Natural killer cell treated with Interleukin-12 subunit alpha and Interleukin-12 subunit beta and Interleukin-15 and Interleukin-18, amount 100 ng/mL, for 72 hours (primary cell): ENCODE results near the gene TBC1D5. TPM values are rescaled to one million over a fixed set of nuclear protein-coding genes. Genes with fewer than 3 reads are reported as not detected.
"Not testable (repeated sequence)": the region's sequence is repeated elsewhere in the genome, so short reads cannot be mapped to it uniquely, and the experiment has no call there.

Experiments
- ATAC-seq, 2 donors: fragments of 150-1000 bp; cut with Tn5 transposase in 1 of 2; sonication (Bioruptor Pico), chemical (Tn5 transposase) in 1 of 2; 2 replicates each; pipeline ENCODE4 v1.10.0; 2021
- DNase-seq: peaks from one replicate; pipeline ENCODE4 v3.0.0; 2022; ENCODE audit warnings: low spot score
- H3K27ac Mint-ChIP-seq, 2 donors: 1 replicate in 1 of 2; 2 replicates in 1 of 2; pipeline ENCODE4 v1.8.0; 2022; ENCODE audit warnings: mixed read lengths in 2 of 2, mild to moderate bottlenecking in 1 of 2, moderate library complexity in 1 of 2
- H3K27me3 Mint-ChIP-seq, 2 donors: 1 replicate in 1 of 2; 2 replicates in 1 of 2; pipeline ENCODE4 v1.8.0; 2022; ENCODE audit warnings: mixed read lengths in 2 of 2
- H3K36me3 Mint-ChIP-seq: one replicate; pipeline ENCODE4 v1.8.0; 2022; ENCODE audit warnings: mixed read lengths
- H3K4me1 Mint-ChIP-seq, 2 donors: 1 replicate in 1 of 2; 2 replicates in 1 of 2; pipeline ENCODE4 v1.8.0; 2022; ENCODE audit warnings: low read depth in 2 of 2, mixed read lengths in 2 of 2, mild to moderate bottlenecking in 1 of 2
- H3K4me3 Mint-ChIP-seq: one replicate; pipeline ENCODE4 v1.8.0; 2022; ENCODE audit warnings: mixed read lengths
- H3K9me3 Mint-ChIP-seq: 2 replicates; pipeline ENCODE4 v1.8.0; 2022; ENCODE audit warnings: mixed read lengths
- total RNA-seq, 2 donors: library from RNA; stranded (reverse); gene quantifications; one replicate each; pipeline ENCODE4 v1.2.3, GENCODE V29; 2022

Gene TBC1D5
- total RNA-seq, 2 donors from 2014 or later: 43.4 to 51.6 TPM

DNA sequence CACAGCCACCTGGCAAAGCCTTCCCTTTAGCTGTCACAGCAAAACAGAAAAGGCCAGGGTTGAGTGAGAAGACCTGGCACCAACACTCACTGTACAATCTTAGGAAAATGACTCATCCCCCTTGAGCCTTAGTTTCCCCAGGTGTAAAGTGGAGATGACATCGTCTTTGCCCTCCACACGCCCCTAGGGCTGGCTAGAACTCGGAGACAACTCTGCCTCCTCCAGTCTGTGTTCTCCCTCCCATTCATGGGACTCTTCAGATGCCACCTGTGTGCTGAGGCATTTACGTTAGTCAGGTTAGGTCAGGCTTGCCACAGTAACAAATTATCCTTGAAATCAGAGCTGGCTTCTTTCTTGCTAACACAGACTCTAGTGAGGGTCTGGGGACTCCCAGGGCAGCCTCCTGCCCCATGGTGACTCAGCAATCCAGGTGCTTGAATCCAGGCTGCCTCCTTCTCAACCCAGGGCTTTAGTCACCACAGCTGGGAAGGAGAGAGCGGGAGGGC is 605.1 kb downstream of the TBC1D5 start:
- H3K9me3 Mint-ChIP-seq: no peaks in the 10 kb centered on the region
- DNase-seq: no peak
- H3K27ac Mint-ChIP-seq: no peak overlapping the region
- peaks cover 0 to 14% of the 10 kb centered on the region in 2 donors for H3K4me1 Mint-ChIP-seq
- H3K36me3 Mint-ChIP-seq: no peaks in the 10 kb centered on the region
- ATAC-seq: no peak
- peaks cover 8 to 18% of the 10 kb centered on the region in 2 donors for H3K27me3 Mint-ChIP-seq
- H3K4me3 Mint-ChIP-seq: no peak overlapping the region

- no peak for DNase-seq
- Mint-ChIP-seq H3K4me1 (peaks cover 9 to 14% of the 10 kb centered on the region in 2 donors), H3K27me3 (peaks cover 8 to 24% of the 10 kb centered on the region in 2 donors), H3K36me3 (no peaks in the 10 kb centered on the region), H3K27ac (no peak overlapping the region), H3K4me3 (no peak overlapping the region), H3K9me3 (no peaks in the 10 kb centered on the region)
- ATAC-seq: no peak
Measured at GRCh38 chr3:17136136-17136721, 606.2 kb downstream of the TBC1D5 start.

- DNase-seq: no peak
- H3K36me3 Mint-ChIP-seq: no peaks in the 10 kb centered on the region
- H3K4me1 Mint-ChIP-seq: peaks cover 9 to 12% of the 10 kb centered on the region in 2 donors
- H3K27ac Mint-ChIP-seq: no peak overlapping the region
- no peak overlapping the region for H3K4me3 Mint-ChIP-seq
- ATAC-seq: no peak
- H3K27me3 Mint-ChIP-seq: peaks cover 7 to 24% of the 10 kb centered on the region in 2 donors
- no peaks in the 10 kb centered on the region for H3K9me3 Mint-ChIP-seq
Measured at GRCh38 chr3:17135696-17136095, 606.7 kb downstream of the TBC1D5 start.

GRCh38 chr3:17133632-17134545 is 608.5 kb downstream of the TBC1D5 start:
- Mint-ChIP-seq H3K4me1 (peaks cover 9 to 21% of the 10 kb centered on the region in 2 donors), H3K27ac (no peak overlapping the region), H3K4me3 (no peak overlapping the region), H3K27me3 (peaks cover 0 to 26% of the 10 kb centered on the region in 2 donors), H3K36me3 (no peaks in the 10 kb centered on the region), H3K9me3 (no peaks in the 10 kb centered on the region)
- ATAC-seq (no peak), DNase-seq (no peak)

DNA sequence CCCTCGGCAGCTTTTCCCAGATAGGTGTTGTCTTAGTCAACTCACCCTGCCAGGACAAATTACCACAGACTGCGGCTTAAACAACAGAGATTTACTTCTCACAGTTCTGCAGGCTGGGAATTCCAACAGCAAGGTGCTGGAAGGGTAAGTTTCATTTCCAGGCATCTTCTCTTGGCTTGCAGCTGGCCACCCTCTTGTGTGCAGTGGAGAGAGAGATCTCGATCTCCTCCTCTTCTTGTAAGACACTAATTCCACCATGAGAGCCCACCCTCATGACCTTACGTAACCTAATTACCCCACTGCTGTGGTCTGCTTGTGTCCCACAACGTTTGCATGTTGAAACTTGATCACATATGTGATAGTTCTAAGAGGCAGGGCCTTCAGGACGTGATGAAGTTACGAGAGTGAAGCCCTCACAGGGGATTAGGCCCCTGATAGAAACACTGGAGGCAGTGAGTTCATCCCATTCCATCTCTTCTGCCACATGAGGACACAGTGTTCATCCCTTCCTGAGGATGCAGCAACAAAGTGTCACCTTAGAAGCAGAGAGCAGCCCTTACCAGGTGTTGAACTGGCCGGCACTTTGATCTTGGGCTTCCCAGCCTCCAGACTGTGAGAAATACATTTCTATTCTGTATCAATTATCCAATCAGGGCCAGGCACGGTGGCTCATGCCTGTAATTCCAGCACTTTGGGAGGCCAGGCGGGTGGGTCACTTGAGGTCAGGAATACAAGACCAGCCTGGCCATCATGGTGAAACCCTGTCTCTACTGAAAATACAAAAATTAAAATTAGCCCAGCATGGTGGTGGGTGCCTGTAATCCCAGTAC is 609.9 kb downstream of the TBC1D5 start:
- no peak overlapping the region for H3K27ac Mint-ChIP-seq
- H3K4me3 Mint-ChIP-seq: no peak overlapping the region
- DNase-seq (no peak), ATAC-seq (no peak)
- peaks cover 0 to 20% of the 10 kb centered on the region in 2 donors for H3K27me3 Mint-ChIP-seq
- peaks cover 9% of the 10 kb centered on the region for H3K36me3 Mint-ChIP-seq
- H3K4me1 Mint-ChIP-seq: peaks cover 9 to 23% of the 10 kb centered on the region in 2 donors
- peaks cover 7% of the 10 kb centered on the region for H3K9me3 Mint-ChIP-seq

DNA sequence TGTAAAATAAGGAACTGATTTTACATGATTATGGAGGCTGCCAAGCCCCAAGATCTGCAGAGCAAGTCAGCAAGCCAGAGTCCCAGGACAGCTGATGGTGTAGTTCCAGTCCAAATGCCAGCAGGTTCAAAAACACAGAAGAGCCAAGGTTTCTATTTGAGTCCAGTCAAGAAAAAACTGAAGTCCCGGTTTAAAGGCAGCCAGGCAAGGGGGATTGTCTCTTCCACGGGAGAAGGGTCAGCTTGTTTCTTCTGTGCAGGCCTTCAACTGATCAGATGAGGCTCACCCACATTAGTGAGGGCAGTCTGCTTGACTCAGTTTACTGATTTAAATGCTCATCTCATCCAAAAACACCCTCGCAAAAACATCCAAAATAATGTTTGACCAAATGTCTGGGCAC is 611.5 kb downstream of the TBC1D5 start:
- H3K36me3 Mint-ChIP-seq: peaks cover 11% of the 10 kb centered on the region
- no peak overlapping the region for H3K27ac Mint-ChIP-seq
- no peak overlapping the region for H3K4me3 Mint-ChIP-seq
- peaks cover 7% of the 10 kb centered on the region for H3K9me3 Mint-ChIP-seq
- H3K4me1 Mint-ChIP-seq: peaks cover 9 to 23% of the 10 kb centered on the region in 2 donors
- H3K27me3 Mint-ChIP-seq: peaks cover 0 to 20% of the 10 kb centered on the region in 2 donors
- DNase-seq (no peak), ATAC-seq (no peak)

DNA sequence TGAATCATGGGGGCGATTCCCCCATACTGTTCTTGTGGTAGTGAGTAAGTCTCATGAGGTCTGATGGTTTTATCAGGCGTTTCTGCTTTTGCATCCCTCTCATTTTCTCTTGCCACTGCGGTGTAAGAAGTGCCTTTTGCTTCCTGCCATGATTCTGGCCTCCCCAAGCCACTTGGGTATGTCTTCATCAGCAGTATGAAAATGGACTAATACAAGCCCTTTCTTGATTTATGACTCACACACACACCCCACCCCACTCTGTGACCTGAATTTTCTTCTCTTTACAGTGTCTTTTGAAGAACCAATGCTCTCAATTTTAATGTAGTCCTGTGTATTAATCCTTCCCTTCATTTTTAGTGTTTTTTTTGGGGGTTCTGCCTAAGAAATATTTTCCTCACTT is 612.9 kb downstream of the TBC1D5 start:
- ATAC-seq (no peak), DNase-seq (no peak)
- peaks cover 11% of the 10 kb centered on the region for H3K36me3 Mint-ChIP-seq
- peaks cover 9 to 21% of the 10 kb centered on the region in 2 donors for H3K4me1 Mint-ChIP-seq
- H3K27me3 Mint-ChIP-seq: peaks cover 0 to 13% of the 10 kb centered on the region in 2 donors
- H3K4me3 Mint-ChIP-seq: no peak overlapping the region
- H3K27ac Mint-ChIP-seq: no peak overlapping the region
- peaks cover 7% of the 10 kb centered on the region for H3K9me3 Mint-ChIP-seq

DNA sequence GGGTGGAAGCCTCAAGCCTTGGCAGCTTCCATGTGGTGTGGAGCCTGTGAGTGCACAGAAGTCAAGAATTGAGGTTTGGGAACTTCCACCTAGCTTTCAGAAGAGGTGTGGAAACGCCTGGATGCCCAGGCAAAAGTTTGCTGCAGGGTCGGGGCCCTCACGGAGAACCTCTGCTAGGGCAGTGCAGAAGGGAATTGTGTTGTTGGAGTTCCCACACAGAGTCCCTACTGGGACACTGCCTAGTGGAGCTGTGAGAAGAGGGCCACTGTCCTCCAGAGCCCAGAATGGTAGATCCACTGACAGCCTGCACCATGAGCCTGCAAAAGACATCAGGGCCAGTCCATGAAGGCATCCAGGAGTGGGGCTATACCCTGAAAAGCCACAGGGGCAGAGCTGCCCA is 613.8 kb downstream of the TBC1D5 start:
- H3K27ac Mint-ChIP-seq, ATAC-seq, H3K9me3 Mint-ChIP-seq, H3K4me3 Mint-ChIP-seq, DNase-seq: not testable (repeated sequence)
- Mint-ChIP-seq H3K27me3 (peaks cover 0 to 13% of the 10 kb centered on the region in 2 donors), H3K4me1 (peaks cover 9 to 21% of the 10 kb centered on the region in 2 donors), H3K36me3 (peaks cover 11% of the 10 kb centered on the region)

DNA sequence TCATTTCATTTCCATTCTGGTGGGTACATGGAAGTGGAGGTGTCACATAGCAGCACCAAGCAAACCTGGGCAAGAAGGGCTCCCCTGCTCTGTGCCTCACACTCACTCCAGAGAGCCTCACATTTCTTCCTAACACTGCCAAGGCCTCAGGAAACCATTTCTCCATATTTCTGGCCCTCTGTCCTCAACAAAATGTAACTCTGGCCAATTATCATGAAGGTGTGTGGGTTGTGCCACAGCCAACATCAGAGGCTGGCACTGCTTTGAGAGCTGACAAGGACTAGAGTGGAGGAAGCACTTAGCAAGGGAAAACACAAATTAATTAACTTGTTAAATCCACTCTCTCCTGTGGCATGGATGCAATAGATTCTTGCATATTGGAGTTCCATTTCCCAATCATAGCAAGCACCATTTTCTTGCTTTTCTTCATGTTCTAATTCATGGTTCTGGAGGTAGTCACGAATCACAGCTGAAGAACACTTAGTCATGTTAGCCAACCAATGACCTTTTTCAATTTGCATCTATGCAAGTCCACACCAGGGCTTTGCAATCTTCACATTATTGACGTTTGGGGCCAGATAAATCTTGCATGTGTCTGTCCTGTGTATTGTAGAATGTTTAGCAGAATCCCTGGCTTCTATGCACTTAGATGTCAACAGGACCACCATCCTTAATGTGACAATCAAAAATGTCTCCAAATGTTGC is 616.5 kb downstream of the TBC1D5 start:
- no peak overlapping the region for H3K27ac Mint-ChIP-seq
- peaks cover 0 to 8% of the 10 kb centered on the region in 2 donors for H3K27me3 Mint-ChIP-seq
- peaks cover 11% of the 10 kb centered on the region for H3K36me3 Mint-ChIP-seq
- peaks cover 7% of the 10 kb centered on the region for H3K9me3 Mint-ChIP-seq
- H3K4me1 Mint-ChIP-seq: peaks cover 0 to 13% of the 10 kb centered on the region in 2 donors
- no peak for DNase-seq
- no peak for ATAC-seq
- no peak overlapping the region for H3K4me3 Mint-ChIP-seq

DNA sequence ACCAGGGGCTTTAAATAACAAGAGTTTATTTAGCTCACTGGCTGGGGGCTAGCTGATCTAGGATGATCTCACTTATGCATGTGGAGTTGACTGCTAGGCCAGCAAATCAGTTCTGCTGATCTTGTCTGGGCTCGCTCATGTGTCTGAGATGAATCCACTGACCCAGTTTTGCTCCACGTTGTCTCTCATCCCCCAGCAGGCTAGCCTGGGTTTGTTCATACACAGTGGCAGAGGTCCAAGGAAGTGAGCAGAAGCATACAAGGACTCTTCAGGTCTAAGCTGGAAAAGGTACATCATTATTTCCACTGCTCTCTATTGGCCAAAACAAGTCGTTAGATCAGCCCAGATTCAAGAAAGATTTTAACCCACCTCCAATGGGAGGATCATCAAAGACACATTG is 619.7 kb downstream of the TBC1D5 start:
- Mint-ChIP-seq H3K4me1 (peaks cover 0 to 5% of the 10 kb centered on the region in 2 donors), H3K36me3 (peaks cover 5% of the 10 kb centered on the region), H3K27ac (no peak overlapping the region), H3K4me3 (no peak overlapping the region), H3K27me3 (peaks cover 0 to 5% of the 10 kb centered on the region in 2 donors), H3K9me3 (peaks cover 2% of the 10 kb centered on the region)
- DNase-seq (no peak), ATAC-seq (no peak)

- DNase-seq: no peak
- Mint-ChIP-seq H3K4me3 (no peak overlapping the region), H3K4me1 (peaks cover 3 to 5% of the 10 kb centered on the region in 2 donors), H3K27me3 (peaks cover 0 to 11% of the 10 kb centered on the region in 2 donors), H3K27ac (no peak overlapping the region), H3K9me3 (no peaks in the 10 kb centered on the region), H3K36me3 (no peaks in the 10 kb centered on the region)
- no peak for ATAC-seq
Measured at GRCh38 chr3:17121336-17121735, 621.1 kb downstream of the TBC1D5 start.

GRCh38 chr3:17120115-17120514 is 622.3 kb downstream of the TBC1D5 start:
- H3K27me3 Mint-ChIP-seq: peaks cover 0 to 11% of the 10 kb centered on the region in 2 donors
- DNase-seq (no peak), ATAC-seq (no peak)
- no peak overlapping the region for H3K27ac Mint-ChIP-seq
- H3K9me3 Mint-ChIP-seq: no peaks in the 10 kb centered on the region
- H3K4me3 Mint-ChIP-seq: no peak overlapping the region
- H3K36me3 Mint-ChIP-seq: no peaks in the 10 kb centered on the region
- peaks cover 3 to 5% of the 10 kb centered on the region in 2 donors for H3K4me1 Mint-ChIP-seq
